H1 (cell line): ENCODE measurements around the gene FAM162A. TPM values are rescaled to one million over a fixed set of nuclear protein-coding genes. Genes with fewer than 3 reads are reported as not detected.

Experiments
- BACH1 ChIP-seq: IDR thresholded peaks from 2 replicates; pipeline ENCODE4 v1.6.1; 2012; ENCODE audit warnings: low read length, improper control_type of control experiment
- BCL11A ChIP-seq, 2 experiments: IDR thresholded peaks; one replicate each; pipeline ENCODE4 v1.6.1; 2011; ENCODE audit warnings: low read depth in 2 of 2, low read length in 2 of 2, mild to moderate bottlenecking in 2 of 2
- BRCA1 ChIP-seq: IDR thresholded peaks from 2 replicates; pipeline ENCODE4 v1.6.1; 2012; ENCODE audit warnings: low read depth, low read length, improper control_type of control experiment
- CBX5 ChIP-seq: fragments of 300-800, 300-1000 bp; sonication (generic); IDR thresholded peaks from 2 replicates; pipeline ENCODE4 v1.7.1; 2016; ENCODE audit warnings: antibody characterized with exemption, low read length, low read depth
- CHD2 ChIP-seq: IDR thresholded peaks from 2 replicates; pipeline ENCODE4 v1.6.1; 2012; ENCODE audit warnings: low read length, improper control_type of control experiment
- EZH2 ChIP-seq: fragments of 200-600 bp; sonication (generic); IDR thresholded peaks from 2 replicates; pipeline ENCODE4 v1.7.1; 2012; ENCODE audit warnings: low read depth, mild to moderate bottlenecking, moderate library complexity, low read length, inconsistent platforms; ENCODE audit not compliant: severe bottlenecking
- HDAC6 ChIP-seq: IDR thresholded peaks from one replicate; pipeline ENCODE4 v1.7.1; 2012; ENCODE audit warnings: low read depth, mild to moderate bottlenecking, inconsistent platforms, low read length, moderate library complexity
- KDM5A ChIP-seq: fragments of 200-600 bp; IDR thresholded peaks from 2 replicates; pipeline ENCODE4 v1.7.1; 2012; ENCODE audit warnings: mild to moderate bottlenecking, low read length, inconsistent platforms, mixed read lengths
- NANOG ChIP-seq: IDR thresholded peaks from 2 replicates; pipeline ENCODE4 v1.6.1; 2011; ENCODE audit warnings: low read length, low read depth, mild to moderate bottlenecking, inconsistent platforms; ENCODE audit not compliant: insufficient read depth, poor library complexity, severe bottlenecking
- POLR2A ChIP-seq, 2 experiments: IDR thresholded peaks; 1 replicate in 1 of 2; 2 replicates in 1 of 2; pipeline ENCODE4 v1.6.1; 2011; ENCODE audit warnings: low read depth in 2 of 2, low read length in 2 of 2, mild to moderate bottlenecking in 2 of 2; ENCODE audit errors: control extremely low read depth in 1 of 2
- POLR2AphosphoS5 ChIP-seq: IDR thresholded peaks from 2 replicates; pipeline ENCODE4 v1.6.1; 2011; ENCODE audit warnings: low read depth, low read length
- POU5F1 ChIP-seq: IDR thresholded peaks from 2 replicates; pipeline ENCODE4 v1.6.1; 2011; ENCODE audit warnings: low read depth, mild to moderate bottlenecking, low read length, moderate library complexity
- RAD21 ChIP-seq, 2 experiments: IDR thresholded peaks in 1 of 2; conservative IDR thresholded peaks in 1 of 2; 2 replicates each; pipeline ENCODE4 v1.6.1; 2011; ENCODE audit warnings: low read depth in 2 of 2, low read length in 2 of 2, improper control_type of control experiment in 1 of 2, inconsistent platforms in 1 of 2, mild to moderate bottlenecking in 1 of 2, moderate library complexity in 1 of 2
- RBBP5 ChIP-seq: IDR thresholded peaks from 2 replicates; pipeline ENCODE4 v1.7.1; 2012; ENCODE audit warnings: low read depth, mild to moderate bottlenecking, inconsistent platforms, low read length, moderate library complexity, borderline replicate concordance
- RFX5 ChIP-seq: IDR thresholded peaks from 2 replicates; pipeline ENCODE4 v1.6.1; 2011; ENCODE audit warnings: low read depth, low read length, improper control_type of control experiment, borderline replicate concordance
- RXRA ChIP-seq: IDR thresholded peaks from 2 replicates; pipeline ENCODE4 v1.6.1; 2011; ENCODE audit warnings: low read depth, mild to moderate bottlenecking, low read length, moderate library complexity; ENCODE audit not compliant: insufficient read depth
- SIN3A ChIP-seq, 2 experiments: IDR thresholded peaks in 1 of 2; conservative IDR thresholded peaks in 1 of 2; 2 replicates each; pipeline ENCODE4 v1.6.1; 2011 to 2012; ENCODE audit warnings: low read length in 2 of 2, improper control_type of control experiment in 1 of 2, low read depth in 1 of 2, mild to moderate bottlenecking in 1 of 2
- SIRT6 ChIP-seq: IDR thresholded peaks from one replicate; pipeline ENCODE4 v1.7.1; 2012; ENCODE audit warnings: low read length, inconsistent platforms
- SP4 ChIP-seq: IDR thresholded peaks from 2 replicates; pipeline ENCODE4 v1.6.1; 2012; ENCODE audit warnings: low read length, inconsistent platforms
- TAF7 ChIP-seq: optimal IDR thresholded peaks from 2 replicates; pipeline ENCODE3; 2011; ENCODE audit warnings: low read depth, mild to moderate bottlenecking, inconsistent platforms, low read length, moderate library complexity, borderline replicate concordance
- polyA plus RNA-seq, 7 experiments: library from polyadenylated mRNA; depleted of rRNA in 3 of 7; stranded (reverse) in 5 of 7; unstranded in 2 of 7; fragments of >200 nt in 5 of 7; fragments of 200-250 nt in 2 of 7; gene quantifications; 1 replicate in 5 of 7; 2 replicates in 1 of 7; 4 replicates in 1 of 7; pipeline versions ENCODE4 v1.2.1 to v1.2.3, GENCODE V29; 2011 to 2013; ENCODE audit warnings: missing spikeins in 2 of 7, mixed read lengths in 2 of 7
- total RNA-seq: library from RNA; stranded (reverse); fragmentation: NEBNext Ultra II Directional; extraction: Animal tissue kit (Norgen Biotek cat#: 25700); gene quantifications from 2 replicates; pipeline ENCODE4 v1.2.1, GENCODE V29; 2021
- TF ChIP-seq, protein P1 (sequence below): IDR thresholded peaks from 2 replicates; pipeline ENCODE4 v1.6.1; 2011; ENCODE audit warnings: low read depth, mild to moderate bottlenecking, low read length; ENCODE audit not compliant: insufficient read depth

The FAM162A gene
- total and polyA plus RNA-seq, 2 of the 8 experiments (the other 6 are each of a cell fraction or from before 2014, with no cell fraction given): 38.2 to 59.7 TPM

GRCh38 chr3:122415762-122416654 lies 32.0 kb downstream of the FAM162A start, which contains the start of gene WDR5B (continued):
- TF ChIP-seq KDM5A (no peak), NANOG (no peak), RFX5 (no peak), BCL11A (IDR thresholded peaks at IDR 0.05; ENCODE audit: low read depth in 2 of 2, low read length in 2 of 2) (no peak), POLR2AphosphoS5 (peak; percentile 95), SIRT6 (no peak), HDAC6 (no peak), RXRA (no peak), SP4 (no peak), BACH1 (no peak), POU5F1 (no peak), CHD2 (peak; percentile 37; the same call in 1 of the 2 replicates), TAF7 (peak; percentile 85), CBX5 (no peak), RAD21 (IDR thresholded peaks at IDR 0.05 in 1 of 2, conservative IDR thresholded peaks at IDR 0.05 in 1 of 2; ENCODE audit: low read depth in 2 of 2, low read length in 2 of 2) (peak in 1 of 2 experiments; percentile 13; a peak in 1 of 4 replicates), SIN3A (conservative IDR thresholded peaks at IDR 0.05 in 1 of 2, IDR thresholded peaks at IDR 0.05 in 1 of 2; ENCODE audit: low read depth in 1 of 2, low read length in 2 of 2) (peak in 1 of 2 experiments; percentile 91; a peak in 3 of 4 replicates), RBBP5 (no peak; the same call in 1 of the 2 replicates), POLR2A (IDR thresholded peaks at IDR 0.05; ENCODE audit: control extremely low read depth in 1 of 2, low read depth in 2 of 2, low read length in 2 of 2) (peak; percentile 86 to 97), BRCA1 (no peak), EZH2 (no peak)
- TF ChIP-seq, protein P1, sequence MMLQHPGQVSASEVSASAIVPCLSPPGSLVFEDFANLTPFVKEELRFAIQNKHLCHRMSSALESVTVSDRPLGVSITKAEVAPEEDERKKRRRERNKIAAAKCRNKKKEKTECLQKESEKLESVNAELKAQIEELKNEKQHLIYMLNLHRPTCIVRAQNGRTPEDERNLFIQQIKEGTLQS: no peak
